H1 (cell line): Measurements from ENCODE around the gene OLFM2.

Source experiments
- CHD7 ChIP-seq: fragments of 300-600 bp; sonication (generic); IDR thresholded peaks from 2 replicates; pipeline ENCODE4 v1.7.1; 2012; ENCODE audit warnings: low read length, moderate library complexity, mild to moderate bottlenecking, inconsistent platforms; ENCODE audit not compliant: insufficient replicate concordance
- CTCF ChIP-seq, 3 experiments: IDR thresholded peaks; 1 replicate in 2 of 3; 2 replicates in 1 of 3; pipeline versions ENCODE4 v1.5.1 to v1.6.1; 2011; ENCODE audit warnings: low read length in 3 of 3, mild to moderate bottlenecking in 3 of 3, inconsistent platforms in 2 of 3, low read depth in 1 of 3, moderate library complexity in 1 of 3; ENCODE audit not compliant: insufficient read depth in 1 of 3; ENCODE audit errors: control extremely low read depth in 1 of 3
- POLR2A ChIP-seq, 2 experiments: IDR thresholded peaks; 1 replicate in 1 of 2; 2 replicates in 1 of 2; pipeline ENCODE4 v1.6.1; 2011; ENCODE audit warnings: low read depth in 2 of 2, low read length in 2 of 2, mild to moderate bottlenecking in 2 of 2; ENCODE audit errors: control extremely low read depth in 1 of 2
- RFX5 ChIP-seq: IDR thresholded peaks from 2 replicates; pipeline ENCODE4 v1.6.1; 2011; ENCODE audit warnings: low read depth, low read length, improper control_type of control experiment, borderline replicate concordance
- SUZ12 ChIP-seq: fragments of 200-600 bp; sonication (generic); IDR thresholded peaks from 2 replicates; pipeline ENCODE4 v1.6.1; 2012; ENCODE audit warnings: mild to moderate bottlenecking, inconsistent platforms, low read length, moderate library complexity, mixed read lengths
- ZNF274 ChIP-seq: IDR thresholded peaks from 2 replicates; pipeline ENCODE4 v1.7.0; 2012; ENCODE audit warnings: low read length, borderline replicate concordance; ENCODE audit errors: extremely low read depth

- TF ChIP-seq POLR2A (IDR thresholded peaks at IDR 0.05; ENCODE audit: control extremely low read depth in 1 of 2, low read depth in 2 of 2, low read length in 2 of 2) = no peak
- no peak for TF ChIP-seq CTCF (IDR thresholded peaks at IDR 0.05; ENCODE audit: control extremely low read depth in 1 of 3, insufficient read depth in 1 of 3, low read depth in 1 of 3, low read length in 3 of 3)
- TF ChIP-seq RFX5 = no peak
- TF ChIP-seq SUZ12 = no peak
- TF ChIP-seq ZNF274 = no peak
- TF ChIP-seq CHD7 = no peak
Observed at GRCh38 chr19:9937001-9937411, 691 bp upstream of the OLFM2 start.
